H9 (cell line): Measurements from ENCODE around the gene ICAM2. TPM values are rescaled to one million over a fixed set of nuclear protein-coding genes. Genes with fewer than 3 reads are reported as not detected.

Experiments used
- DNase-seq: peaks from one replicate; pipeline ENCODE4 v3.0.0-alpha.2; 2017
- H2AFZ ChIP-seq: one replicate; pipeline ENCODE4 v1.6.1; 2013; ENCODE audit warnings: mild to moderate bottlenecking, low read length, control low read depth, moderate library complexity
- H2AK5ac ChIP-seq: 2 replicates; pipeline ENCODE4 v1.6.1; 2013; ENCODE audit warnings: low read length, control low read depth, mixed read lengths; ENCODE audit not compliant: insufficient read length
- H2BK120ac ChIP-seq: one replicate; pipeline ENCODE4 v1.6.1; 2013; ENCODE audit warnings: low read depth, mild to moderate bottlenecking, low read length, control low read depth, inconsistent platforms; ENCODE audit not compliant: poor library complexity, severe bottlenecking
- H2BK12ac ChIP-seq: 2 replicates; pipeline ENCODE4 v1.6.1; 2013; ENCODE audit warnings: low read length, control low read depth, mixed read lengths, low read depth; ENCODE audit not compliant: insufficient read length
- H2BK15ac ChIP-seq: 2 replicates; pipeline ENCODE4 v1.6.1; 2013; ENCODE audit warnings: low read depth, low read length, control low read depth
- H2BK20ac ChIP-seq: one replicate; pipeline ENCODE4 v1.6.1; 2013; ENCODE audit warnings: low read depth, mild to moderate bottlenecking, low read length, control low read depth, inconsistent platforms; ENCODE audit not compliant: poor library complexity, severe bottlenecking
- H2BK5ac ChIP-seq: 2 replicates; pipeline ENCODE4 v1.6.1; 2013; ENCODE audit warnings: low read length, control low read depth, mixed read lengths; ENCODE audit not compliant: insufficient read length
- H3K14ac ChIP-seq: 2 replicates; pipeline ENCODE4 v1.6.1; 2013; ENCODE audit warnings: low read length, control low read depth; ENCODE audit not compliant: insufficient read depth
- H3K18ac ChIP-seq: 2 replicates; pipeline ENCODE4 v1.6.1; 2013; ENCODE audit warnings: low read depth, mild to moderate bottlenecking, mixed read lengths, low read length, control low read depth; ENCODE audit not compliant: insufficient read length
- H3K23ac ChIP-seq: 2 replicates; pipeline ENCODE4 v1.6.1; 2013; ENCODE audit warnings: low read length, control low read depth, mixed read lengths, low read depth; ENCODE audit not compliant: insufficient read length
- H3K23me2 ChIP-seq: 2 replicates; pipeline ENCODE4 v1.6.1; 2013; ENCODE audit warnings: low read depth, mild to moderate bottlenecking, mixed read lengths, low read length, control low read depth; ENCODE audit not compliant: insufficient read length, poor library complexity, severe bottlenecking
- H3K27ac ChIP-seq: 2 replicates; pipeline ENCODE4 v1.5.1; 2013; ENCODE audit warnings: low read length, control low read depth, mixed read lengths, low read depth; ENCODE audit not compliant: insufficient read length
- H3K27me3 ChIP-seq: 2 replicates; pipeline ENCODE4 v1.6.1; 2013; ENCODE audit warnings: low read length, control low read depth, inconsistent platforms; ENCODE audit not compliant: insufficient read depth
- H3K4ac ChIP-seq: 2 replicates; pipeline ENCODE4 v1.6.1; 2013; ENCODE audit warnings: low read depth, mild to moderate bottlenecking, control low read depth, inconsistent platforms, low read length, moderate library complexity
- H3K4me1 ChIP-seq: 2 replicates; pipeline ENCODE4 v1.6.1; 2013; ENCODE audit warnings: low read length, control low read depth, inconsistent platforms; ENCODE audit not compliant: insufficient read depth
- H3K4me2 ChIP-seq: 2 replicates; pipeline ENCODE4 v1.6.1; 2013; ENCODE audit warnings: low read length, control low read depth, mixed read lengths; ENCODE audit not compliant: insufficient read length, insufficient read depth
- H3K56ac ChIP-seq: 2 replicates; pipeline ENCODE4 v1.6.1; 2013; ENCODE audit warnings: low read depth, mild to moderate bottlenecking, mixed read lengths, low read length, control low read depth; ENCODE audit not compliant: insufficient read length
- H3K79me1 ChIP-seq: 2 replicates; pipeline ENCODE4 v1.6.1; 2013; ENCODE audit warnings: low read depth, mild to moderate bottlenecking, moderate library complexity, low read length, control low read depth, inconsistent platforms; ENCODE audit not compliant: insufficient read depth, poor library complexity, severe bottlenecking
- H3K79me2 ChIP-seq: 2 replicates; pipeline ENCODE4 v1.6.1; 2013; ENCODE audit warnings: low read length, control low read depth, inconsistent platforms; ENCODE audit not compliant: insufficient read depth
- H3K9ac ChIP-seq: 2 replicates; pipeline ENCODE4 v1.6.1; 2013; ENCODE audit warnings: low read length, control low read depth, mixed read lengths; ENCODE audit not compliant: insufficient read length; ENCODE audit errors: extremely low read depth
- H3K9me3 ChIP-seq: one replicate; pipeline ENCODE4 v1.6.1; 2013; ENCODE audit warnings: low read depth, low read length, inconsistent platforms; ENCODE audit not compliant: control insufficient read depth
- H3T11ph ChIP-seq: one replicate; pipeline ENCODE4 v1.6.1; 2013; ENCODE audit warnings: mild to moderate bottlenecking, low read length, control low read depth, inconsistent platforms
- H4K20me1 ChIP-seq: one replicate; pipeline ENCODE4 v1.6.1; 2013; ENCODE audit not compliant: control insufficient read depth, insufficient read length, insufficient read depth
- H4K5ac ChIP-seq: 2 replicates; pipeline ENCODE4 v1.6.1; 2013; ENCODE audit warnings: low read depth, mild to moderate bottlenecking, mixed read lengths, low read length, control low read depth; ENCODE audit not compliant: insufficient read length
- H4K8ac ChIP-seq: replicated peaks from 2 replicates; pipeline ENCODE4 v1.6.1; 2013; ENCODE audit warnings: low read length, control low read depth, mixed read lengths, low read depth; ENCODE audit not compliant: insufficient read length
- H4K91ac ChIP-seq: 2 replicates; pipeline ENCODE4 v1.6.1; 2013; ENCODE audit warnings: low read depth, mild to moderate bottlenecking, moderate library complexity, mixed read lengths, low read length, control low read depth; ENCODE audit not compliant: insufficient read length
- H3K27ac Mint-ChIP-seq, 3 experiments: 2 replicates in 2 of 3; 3 replicates in 1 of 3; pipeline ENCODE4 v1.8.0; 2020 to 2021; ENCODE audit warnings: mixed read lengths in 3 of 3, mild to moderate bottlenecking in 1 of 3, moderate library complexity in 1 of 3
- H3K27me3 Mint-ChIP-seq: 2 replicates; pipeline ENCODE4 v1.8.0; 2021; ENCODE audit warnings: low read depth, mild to moderate bottlenecking, moderate library complexity, mixed read lengths
- H3K36me3 Mint-ChIP-seq, 3 experiments: 2 replicates in 2 of 3; 3 replicates in 1 of 3; pipeline ENCODE4 v1.8.0; 2020 to 2021; ENCODE audit warnings: low read depth in 3 of 3, mixed read lengths in 3 of 3; ENCODE audit not compliant: insufficient read depth in 1 of 3
- H3K4me1 Mint-ChIP-seq, 2 experiments: 2 replicates each; pipeline ENCODE4 v1.8.0; 2020; ENCODE audit warnings: mixed read lengths in 2 of 2
- H3K4me3 Mint-ChIP-seq, 2 experiments: 2 replicates in 1 of 2; 3 replicates in 1 of 2; pipeline ENCODE4 v1.8.0; 2020 to 2021; ENCODE audit warnings: mild to moderate bottlenecking in 2 of 2, mixed read lengths in 2 of 2, moderate library complexity in 1 of 2
- H3K9me3 Mint-ChIP-seq, 2 experiments: 2 replicates in 1 of 2; 3 replicates in 1 of 2; pipeline ENCODE4 v1.8.0; 2020; ENCODE audit warnings: mild to moderate bottlenecking in 2 of 2, mixed read lengths in 2 of 2, moderate library complexity in 1 of 2
- WGBS: extraction: QIAGEN DNeasy Blood & Tissue Kit; methylation state at CpG from one replicate; pipeline ENCODE4 v1.1.7; 2013; ENCODE audit warnings: missing lambda C conversion rate, low lambda C conversion rate, mixed read lengths; ENCODE audit not compliant: insufficient read length; ENCODE audit errors: extremely low coverage; 5-methylcytosine and 5-hydroxymethylcytosine counted together
- total RNA-seq: library from RNA; stranded (reverse); gene quantifications from 2 replicates; pipeline ENCODE4 v1.2.1, GENCODE V29; 2021
- TF ChIP-seq, protein P1 (sequence below): fragments of 200-600 bp; sonication (generic); conservative IDR thresholded peaks from 3 replicates; pipeline ENCODE4 v1.8.0; 2021; ENCODE audit warnings: antibody characterized with exemption, mild to moderate bottlenecking

ICAM2 gene
- total RNA-seq, 1 experiment from 2014 or later, result 0.28 TPM

DNA sequence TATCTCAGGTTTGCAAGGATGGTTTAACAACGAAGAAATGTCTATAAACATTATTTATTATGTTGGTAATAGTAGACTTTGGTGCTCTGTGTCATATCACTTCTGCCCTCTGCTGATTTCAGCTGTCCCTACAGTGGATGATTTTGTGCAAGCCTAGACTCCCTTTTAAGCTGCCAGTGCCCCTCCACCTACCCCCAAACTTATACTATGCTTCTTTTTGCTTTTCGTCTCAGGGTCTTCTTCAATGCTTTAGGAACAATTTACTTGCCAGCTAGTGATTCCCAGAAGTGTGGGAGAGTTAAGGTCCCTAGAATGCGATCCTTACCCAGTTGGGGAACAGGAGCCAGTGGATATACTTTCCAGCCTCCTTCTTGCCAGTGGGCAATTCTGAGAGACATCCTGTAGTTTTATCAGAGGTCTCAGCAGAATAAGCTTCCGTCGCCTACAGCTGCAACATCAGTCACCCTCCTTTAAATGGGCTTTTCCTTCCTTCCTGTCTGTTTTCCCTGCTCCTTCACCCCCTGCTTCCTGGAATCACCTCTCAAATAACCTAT, 4.1 kb downstream of the ICAM2 start:
- Mint-ChIP-seq H3K27ac (peak overlapping the region in 1 of 3 experiments; percentile 12; a peak in 1 of 7 replicates), H3K9me3 (peaks cover 0 to 2% of the 10 kb centered on the region in 2 experiments; a peak in 1 of 5 replicates), H3K4me3 (no peak overlapping the region), H3K36me3 (no peaks in the 10 kb centered on the region), H3K4me1 (peaks cover 3 to 4% of the 10 kb centered on the region in 2 experiments), H3K27me3 (peaks cover 10% of the 10 kb centered on the region)
- H2BK5ac ChIP-seq, result no peak overlapping the region
- H2AFZ ChIP-seq, result no peak overlapping the region
- no peak for DNase-seq
- no peak overlapping the region for H3K4ac ChIP-seq
- no peaks in the 10 kb centered on the region for H4K20me1 ChIP-seq
- no peak overlapping the region for H3K56ac ChIP-seq
- H3K9me3 ChIP-seq, result no peaks in the 10 kb centered on the region
- TF ChIP-seq, protein P1, sequence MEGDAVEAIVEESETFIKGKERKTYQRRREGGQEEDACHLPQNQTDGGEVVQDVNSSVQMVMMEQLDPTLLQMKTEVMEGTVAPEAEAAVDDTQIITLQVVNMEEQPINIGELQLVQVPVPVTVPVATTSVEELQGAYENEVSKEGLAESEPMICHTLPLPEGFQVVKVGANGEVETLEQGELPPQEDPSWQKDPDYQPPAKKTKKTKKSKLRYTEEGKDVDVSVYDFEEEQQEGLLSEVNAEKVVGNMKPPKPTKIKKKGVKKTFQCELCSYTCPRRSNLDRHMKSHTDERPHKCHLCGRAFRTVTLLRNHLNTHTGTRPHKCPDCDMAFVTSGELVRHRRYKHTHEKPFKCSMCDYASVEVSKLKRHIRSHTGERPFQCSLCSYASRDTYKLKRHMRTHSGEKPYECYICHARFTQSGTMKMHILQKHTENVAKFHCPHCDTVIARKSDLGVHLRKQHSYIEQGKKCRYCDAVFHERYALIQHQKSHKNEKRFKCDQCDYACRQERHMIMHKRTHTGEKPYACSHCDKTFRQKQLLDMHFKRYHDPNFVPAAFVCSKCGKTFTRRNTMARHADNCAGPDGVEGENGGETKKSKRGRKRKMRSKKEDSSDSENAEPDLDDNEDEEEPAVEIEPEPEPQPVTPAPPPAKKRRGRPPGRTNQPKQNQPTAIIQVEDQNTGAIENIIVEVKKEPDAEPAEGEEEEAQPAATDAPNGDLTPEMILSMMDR, result no peak
- no peak overlapping the region for H4K5ac ChIP-seq
- H2AK5ac ChIP-seq, result no peak overlapping the region
- H3K79me1 ChIP-seq, result no peaks in the 10 kb centered on the region
- H2BK120ac ChIP-seq, result no peak overlapping the region
- no peak overlapping the region for H2BK12ac ChIP-seq
- no peak overlapping the region for H3T11ph ChIP-seq
- no peak overlapping the region for H2BK15ac ChIP-seq
- no peak overlapping the region for H3K27ac ChIP-seq
- no peak overlapping the region for H3K14ac ChIP-seq
- no peak overlapping the region for H3K23ac ChIP-seq
- H3K79me2 ChIP-seq, result no peaks in the 10 kb centered on the region
- no peak overlapping the region for H3K4me2 ChIP-seq
- peaks cover 3% of the 10 kb centered on the region for H3K23me2 ChIP-seq
- no peak overlapping the region for H3K9ac ChIP-seq
- H3K4me1 ChIP-seq, result no peaks in the 10 kb centered on the region
- H3K27me3 ChIP-seq, result no peaks in the 10 kb centered on the region; the same call in 1 of the 2 replicates
- H4K91ac ChIP-seq, result no peak overlapping the region
- no peak overlapping the region for H2BK20ac ChIP-seq
- no peak overlapping the region for H4K8ac ChIP-seq
- no CpG with 5 or more reads among the region's 5 CpGs for WGBS
- no peak overlapping the region for H3K18ac ChIP-seq
